MCF 10A (cell line): ENCODE data around the gene PTPRR. TPM values are rescaled to one million over a fixed set of nuclear protein-coding genes. Genes with fewer than 3 reads are reported as not detected.

ENCODE experiments used
- BruUV-seq: library from RNA; stranded (reverse); fragments of 400-500 nt; replicated peaks from 2 replicates; lab custom pipeline; 2021; lab: Mats Ljungman, UMichigan
- CTCF ChIA-PET: fragments of 300-600 bp; sonication (Branson Sonifier 250); formaldehyde crosslinking; extraction: SDS; loops from one replicate; lab custom pipeline; 2021; ENCODE audit warnings: antibody characterized with exemption, inconsistent platforms; lab: Yijun Ruan, JAX
- POLR2A ChIA-PET: fragments of 300-600, 350-650 bp; sonication (Branson Sonifier 250); formaldehyde crosslinking; extraction: SDS; loops from one replicate; lab custom pipeline; 2020; ENCODE audit warnings: antibody characterized with exemption, inconsistent platforms; lab: Yijun Ruan, JAX
- DNase-seq: peaks from one replicate; pipeline ENCODE4 v3.0.0-alpha.2; 2018; ENCODE audit not compliant: unreplicated experiment
- H3K27ac Mint-ChIP-seq: one replicate; pipeline ENCODE4 v1.8.0; 2022; ENCODE audit warnings: mild to moderate bottlenecking, low read depth, mixed read lengths; ENCODE audit not compliant: unreplicated experiment
- H3K27me3 Mint-ChIP-seq: one replicate; pipeline ENCODE4 v1.8.0; 2022; ENCODE audit warnings: mixed read lengths; ENCODE audit not compliant: insufficient read depth, unreplicated experiment
- H3K36me3 Mint-ChIP-seq: one replicate; pipeline ENCODE4 v1.8.0; 2022; ENCODE audit warnings: mild to moderate bottlenecking, moderate library complexity, mixed read lengths; ENCODE audit not compliant: insufficient read depth, unreplicated experiment
- H3K4me1 Mint-ChIP-seq: one replicate; pipeline ENCODE4 v1.8.0; 2022; ENCODE audit warnings: mixed read lengths; ENCODE audit not compliant: insufficient read depth, unreplicated experiment
- H3K4me3 Mint-ChIP-seq: one replicate; pipeline ENCODE4 v1.8.0; 2022; ENCODE audit warnings: mild to moderate bottlenecking, moderate library complexity, mixed read lengths; ENCODE audit not compliant: unreplicated experiment
- H3K9me3 Mint-ChIP-seq: one replicate; pipeline ENCODE4 v1.8.0; 2022; ENCODE audit warnings: mixed read lengths; ENCODE audit not compliant: unreplicated experiment
- intact Hi-C: fragments of 100-400 bp; cut with micrococcal nuclease; formaldehyde crosslinking; loops from 2 replicates; pipeline ENCODE4 v1.14.1; 2022
- total RNA-seq: library from RNA; stranded (reverse); gene quantifications from 2 replicates; pipeline ENCODE4 v1.2.3, GENCODE V29; 2022
- TF ChIP-seq, protein P1 (sequence below): fragments of 200-600 bp; IDR thresholded peaks from one replicate; pipeline ENCODE4 v1.8.0; 2022; ENCODE audit warnings: antibody characterized with exemption, mild to moderate bottlenecking; ENCODE audit not compliant: unreplicated experiment

PTPRR gene
- total RNA-seq, 1 experiment from 2014 or later = not detected

DNA sequence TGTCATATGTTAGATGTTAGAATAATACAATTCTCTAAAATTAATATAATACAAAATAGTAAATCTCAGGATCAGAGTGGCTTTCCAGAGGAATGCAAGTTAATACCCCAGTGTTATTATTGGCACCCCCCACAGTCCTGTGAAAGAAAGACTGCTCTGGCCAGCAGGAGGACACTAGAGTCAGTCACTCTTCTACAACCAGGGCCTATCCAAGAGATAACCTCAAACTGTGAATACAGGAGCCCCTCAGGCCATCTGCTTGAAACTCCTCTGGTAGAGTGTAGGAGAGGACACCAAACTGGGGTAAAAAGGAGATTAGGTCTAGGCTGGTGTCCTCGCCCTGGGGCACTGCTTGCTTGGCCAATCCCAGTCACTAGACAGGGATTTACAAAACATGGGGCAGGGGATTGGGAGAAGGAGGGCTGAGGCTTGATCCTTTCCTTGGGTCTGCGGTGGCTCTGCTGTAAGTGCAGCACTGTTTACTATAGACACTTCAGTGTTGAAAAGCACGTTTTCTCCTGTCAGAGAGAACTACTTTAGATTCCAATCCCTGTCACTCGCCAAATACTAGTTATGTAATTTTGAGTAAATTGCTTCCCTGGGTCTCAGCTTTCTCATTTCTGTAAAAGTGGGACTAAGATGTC, 44.5 kb upstream of the PTPRR start:
- Mint-ChIP-seq H3K27ac (no peak overlapping the region), H3K4me3 (no peak overlapping the region), H3K9me3 (no peaks in the 10 kb centered on the region), H3K36me3 (no peaks in the 10 kb centered on the region), H3K27me3 (no peaks in the 10 kb centered on the region), H3K4me1 (peaks cover 6% of the 10 kb centered on the region)
- intact Hi-C loops = no loop called here
- POLR2A ChIA-PET = no interaction called here
- DNase-seq = no peak
- BruUV-seq = no TSS peak
- TF ChIP-seq, protein P1, sequence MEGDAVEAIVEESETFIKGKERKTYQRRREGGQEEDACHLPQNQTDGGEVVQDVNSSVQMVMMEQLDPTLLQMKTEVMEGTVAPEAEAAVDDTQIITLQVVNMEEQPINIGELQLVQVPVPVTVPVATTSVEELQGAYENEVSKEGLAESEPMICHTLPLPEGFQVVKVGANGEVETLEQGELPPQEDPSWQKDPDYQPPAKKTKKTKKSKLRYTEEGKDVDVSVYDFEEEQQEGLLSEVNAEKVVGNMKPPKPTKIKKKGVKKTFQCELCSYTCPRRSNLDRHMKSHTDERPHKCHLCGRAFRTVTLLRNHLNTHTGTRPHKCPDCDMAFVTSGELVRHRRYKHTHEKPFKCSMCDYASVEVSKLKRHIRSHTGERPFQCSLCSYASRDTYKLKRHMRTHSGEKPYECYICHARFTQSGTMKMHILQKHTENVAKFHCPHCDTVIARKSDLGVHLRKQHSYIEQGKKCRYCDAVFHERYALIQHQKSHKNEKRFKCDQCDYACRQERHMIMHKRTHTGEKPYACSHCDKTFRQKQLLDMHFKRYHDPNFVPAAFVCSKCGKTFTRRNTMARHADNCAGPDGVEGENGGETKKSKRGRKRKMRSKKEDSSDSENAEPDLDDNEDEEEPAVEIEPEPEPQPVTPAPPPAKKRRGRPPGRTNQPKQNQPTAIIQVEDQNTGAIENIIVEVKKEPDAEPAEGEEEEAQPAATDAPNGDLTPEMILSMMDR = no peak
- CTCF ChIA-PET = no interaction called here

DNA sequence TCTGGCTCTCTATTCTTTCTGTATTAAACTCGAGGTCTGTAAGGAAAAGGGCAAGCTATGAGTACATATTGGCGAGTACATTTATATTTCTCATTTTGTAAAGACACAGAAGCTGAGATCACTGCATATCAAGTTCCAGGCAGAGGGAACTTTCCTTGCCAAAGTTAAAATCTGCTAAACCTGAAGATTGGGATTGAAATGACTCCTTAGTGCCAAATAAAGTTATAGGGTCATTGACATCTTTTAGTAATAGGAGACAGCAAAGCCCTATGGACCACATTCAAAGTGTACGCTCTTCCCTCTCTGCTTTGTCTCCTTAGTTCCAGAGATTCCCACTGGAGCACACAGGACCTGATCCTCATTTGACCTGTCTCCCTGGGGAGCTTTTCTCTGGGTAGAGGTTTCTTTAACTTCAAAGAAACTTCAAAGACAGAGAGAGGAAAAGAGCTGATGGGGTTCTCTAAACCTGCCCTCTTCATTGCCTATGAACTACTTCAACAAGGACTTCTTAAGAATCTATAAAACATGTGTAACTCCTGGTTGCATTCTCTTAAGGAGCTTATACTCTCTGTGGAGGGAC, 42.6 kb upstream of the PTPRR start:
- Mint-ChIP-seq H3K27ac (no peak overlapping the region), H3K9me3 (peaks cover 11% of the 10 kb centered on the region), H3K4me3 (no peak overlapping the region), H3K4me1 (no peaks in the 10 kb centered on the region), H3K36me3 (no peaks in the 10 kb centered on the region), H3K27me3 (no peaks in the 10 kb centered on the region)
- TF ChIP-seq, protein P1 = no peak
- intact Hi-C loops = no loop called here
- ChIA-PET CTCF (no interaction called here), POLR2A (interaction anchor here (1.7 kb wide), 1 partner anchor 27 kb away, joined by 6 read pairs; no protein-coding TSS in a partner anchor)
- no TSS peak for BruUV-seq
- DNase-seq = no peak

DNA sequence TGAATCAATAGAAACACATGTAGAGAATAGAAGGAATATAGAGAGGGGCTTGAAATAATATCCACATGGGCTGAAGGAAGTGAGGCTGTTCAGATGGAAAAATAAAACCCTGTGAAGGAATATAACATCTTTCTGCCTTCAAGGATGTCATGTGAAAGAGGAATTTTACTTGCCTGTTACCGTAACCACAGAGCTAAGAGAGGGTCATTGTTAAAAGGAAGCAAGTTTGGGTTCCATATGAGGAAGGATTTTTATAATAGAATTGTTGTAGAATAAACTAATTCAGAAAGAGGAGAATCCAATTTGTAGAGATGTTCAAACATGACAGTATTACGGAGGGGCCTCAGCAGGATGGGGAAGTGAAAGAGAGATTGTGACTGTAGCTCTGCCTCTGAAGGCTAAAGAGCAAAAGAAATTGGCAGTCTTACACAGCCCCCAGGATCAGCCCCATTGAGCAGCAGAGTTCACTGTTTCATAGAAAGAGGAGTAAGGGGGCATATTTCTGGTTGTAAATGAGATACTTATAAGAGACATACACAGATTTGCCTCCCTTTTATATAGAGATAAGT, 41.8 kb upstream of the PTPRR start:
- Mint-ChIP-seq H3K27ac (no peak overlapping the region), H3K4me1 (no peaks in the 10 kb centered on the region), H3K27me3 (no peaks in the 10 kb centered on the region), H3K4me3 (no peak overlapping the region), H3K9me3 (peaks cover 15% of the 10 kb centered on the region), H3K36me3 (no peaks in the 10 kb centered on the region)
- BruUV-seq = no TSS peak
- TF ChIP-seq, protein P1 = no peak
- ChIA-PET POLR2A (interaction anchor here (0.6 to 1.7 kb wide), 2 partner anchors 28 to 736 kb away, joined by 4 to 6 read pairs; no protein-coding TSS in a partner anchor), CTCF (no interaction called here)
- intact Hi-C loops = no loop called here
- DNase-seq = no peak

DNA sequence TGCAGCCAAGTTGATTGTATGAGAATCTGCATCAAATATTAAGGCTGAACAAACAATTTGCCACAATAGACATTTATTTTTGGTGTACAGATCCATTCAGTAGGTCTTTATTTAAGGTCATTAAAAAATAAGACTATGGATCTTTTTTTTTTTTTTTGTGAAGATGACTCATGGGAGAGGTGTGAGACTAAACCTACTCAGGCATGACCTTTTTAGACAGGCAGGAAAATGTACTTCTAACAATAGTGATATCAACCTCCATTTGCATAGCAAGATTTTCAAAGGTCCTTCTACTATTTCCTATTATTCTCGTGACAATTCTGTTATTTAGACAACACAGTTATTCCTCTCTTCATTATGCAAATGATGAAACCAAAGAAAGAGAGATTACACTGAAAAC, 39.9 kb upstream of the PTPRR start:
- TF ChIP-seq, protein P1 = no peak
- H3K4me3 Mint-ChIP-seq = no peak overlapping the region
- DNase-seq = no peak
- no peaks in the 10 kb centered on the region for H3K27me3 Mint-ChIP-seq
- intact Hi-C loops = no loop called here
- POLR2A ChIA-PET = no interaction called here
- H3K4me1 Mint-ChIP-seq = no peaks in the 10 kb centered on the region
- H3K36me3 Mint-ChIP-seq = no peaks in the 10 kb centered on the region
- BruUV-seq = no TSS peak
- H3K27ac Mint-ChIP-seq = no peak overlapping the region
- CTCF ChIA-PET = no interaction called here
- peaks cover 15% of the 10 kb centered on the region for H3K9me3 Mint-ChIP-seq
